RCC 7860 (cell line): ENCODE results near the gene ABCE1.

Source experiments
- DNase-seq: peaks from one replicate; pipeline ENCODE4 v3.0.0-alpha.2; 2015; ENCODE audit warnings: low spot score
- FAIRE-seq: peaks from 2 replicates; lab custom pipeline; 2012; peaks lifted over from hg19 to GRCh38; lab: Jason Lieb, UNC

The ABCE1 gene

GRCh38 chr4:145097821-145098674 is at the start of gene ABCE1, which contains the start of gene ANAPC10:
Gene ABCE1 (plus strand): TSS chr4:145098311. CDS start chr4:145104413, 6,102 bp downstream.
Gene ANAPC10 (minus strand): TSS chr4:145098196. CDS start chr4:145096099, 2,097 bp downstream.
- FAIRE-seq: no peak
- peak; percentile 85 for DNase-seq

- DNase-seq (no peak), FAIRE-seq (no peak)
Observed at GRCh38 chr4:145048817-145049216, 49.3 kb upstream of the ABCE1 start.

- FAIRE-seq: no peak
- no peak for DNase-seq
Observed at GRCh38 chr4:145049241-145049640, 48.9 kb upstream of the ABCE1 start.

- no peak for FAIRE-seq
- DNase-seq: no peak
Observed at GRCh38 chr4:145055533-145056257, 42.4 kb upstream of the ABCE1 start.

GRCh38 chr4:145056325-145057130 is 41.6 kb upstream of the ABCE1 start:
- no peak for FAIRE-seq

GRCh38 chr4:145058256-145058655 is 39.9 kb upstream of the ABCE1 start:
- DNase-seq (no peak), FAIRE-seq (no peak)

More at GRCh38 chr4:145056325-145057130, 41.6 kb upstream of the ABCE1 start:
- no peak for DNase-seq

GRCh38 chr4:145061318-145061920 is 36.7 kb upstream of the ABCE1 start:
- FAIRE-seq (peak; percentile 51), DNase-seq (peak; percentile 37)

GRCh38 chr4:145066063-145066501 is 32.0 kb upstream of the ABCE1 start:
- FAIRE-seq: no peak
- DNase-seq: no peak

- FAIRE-seq: no peak
Observed at GRCh38 chr4:145069361-145069760, 28.8 kb upstream of the ABCE1 start.

GRCh38 chr4:145071560-145071959 is 26.6 kb upstream of the ABCE1 start:
- DNase-seq (no peak), FAIRE-seq (no peak)

More at GRCh38 chr4:145069361-145069760, 28.8 kb upstream of the ABCE1 start:
- DNase-seq: peak; percentile 11

GRCh38 chr4:145075742-145076468 is 22.2 kb upstream of the ABCE1 start:
- FAIRE-seq (no peak), DNase-seq (no peak)

GRCh38 chr4:145076469-145076855 is 21.6 kb upstream of the ABCE1 start:
- FAIRE-seq (no peak), DNase-seq (no peak)

GRCh38 chr4:145081756-145082155 is 16.4 kb upstream of the ABCE1 start:
- DNase-seq (no peak), FAIRE-seq (no peak)

GRCh38 chr4:145083891-145084605 is 14.1 kb upstream of the ABCE1 start:
- FAIRE-seq (no peak), DNase-seq (peak; percentile 51)

- FAIRE-seq: no peak
- DNase-seq: no peak
Observed at GRCh38 chr4:145090380-145090779, 7.7 kb upstream of the ABCE1 start.

- FAIRE-seq (no peak), DNase-seq (no peak)
Observed at GRCh38 chr4:145093638-145094037, 4.5 kb upstream of the ABCE1 start.

GRCh38 chr4:145097331-145097820 is 735 bp upstream of the ABCE1 start:
- no peak for DNase-seq
- FAIRE-seq: no peak

GRCh38 chr4:145098675-145099037 is 545 bp downstream of the ABCE1 start:
- FAIRE-seq: no peak
- DNase-seq: peak; percentile 13

GRCh38 chr4:145099653-145100052 is 1.5 kb downstream of the ABCE1 start:
- no peak for FAIRE-seq
- DNase-seq: no peak
